IMR-90 (cell line): Measurements from ENCODE around the gene GPC4. TPM values are rescaled to one million over a fixed set of nuclear protein-coding genes. Genes with fewer than 3 reads are reported as not detected.

Experiments used
- ATAC-seq: fragments of 200-7000 bp; cut with Tn5 transposase; 2 replicates; pipeline ENCODE4 v1.9.1; 2020; ENCODE audit warnings: low read depth, mild to moderate bottlenecking, moderate library complexity
- BruUV-seq: library from RNA; stranded (reverse); fragments of 400-500 nt; replicated peaks from 2 replicates; lab custom pipeline; 2021; lab: Mats Ljungman, UMichigan
- CTCF ChIA-PET: fragments of 300-600 bp; formaldehyde crosslinking; extraction: SDS; loops from one replicate; lab custom pipeline; 2021; ENCODE audit warnings: antibody characterized with exemption; lab: Yijun Ruan, JAX
- POLR2A ChIA-PET: fragments of 300-600 bp; sonication (Branson Sonifier 250); formaldehyde crosslinking; loops from one replicate; lab custom pipeline; 2022; ENCODE audit warnings: antibody characterized with exemption; ENCODE audit not compliant: unreplicated experiment; lab: Charles Lee
- DNase-seq: peaks from one replicate; pipeline ENCODE4 v3.0.0; 2013
- H2AFZ ChIP-seq: replicated peaks from 2 replicates; pipeline ENCODE3; 2013; ENCODE audit warnings: low read length, mild to moderate bottlenecking; ENCODE audit not compliant: poor library complexity
- H2AK5ac ChIP-seq: 2 replicates; pipeline ENCODE4 v1.6.1; 2013; ENCODE audit warnings: low read depth, low read length, inconsistent platforms
- H2AK9ac ChIP-seq: replicated peaks from 2 replicates; pipeline ENCODE3; 2013; ENCODE audit warnings: mild to moderate bottlenecking, low read depth, low read length, moderate library complexity; ENCODE audit not compliant: poor library complexity
- H2BK120ac ChIP-seq: 2 replicates; pipeline ENCODE4 v1.6.1; 2013; ENCODE audit warnings: low read depth, low read length, inconsistent platforms
- H2BK15ac ChIP-seq: 3 replicates; pipeline ENCODE4 v1.6.1; 2013; ENCODE audit warnings: low read depth, low read length, inconsistent platforms
- H2BK20ac ChIP-seq: 2 replicates; pipeline ENCODE4 v1.6.1; 2013; ENCODE audit warnings: low read depth, mild to moderate bottlenecking, inconsistent platforms, low read length, moderate library complexity
- H2BK5ac ChIP-seq: 2 replicates; pipeline ENCODE4 v1.6.1; 2013; ENCODE audit warnings: mild to moderate bottlenecking, low read depth, low read length, inconsistent platforms; ENCODE audit not compliant: poor library complexity, severe bottlenecking
- H3K14ac ChIP-seq: replicated peaks from 2 replicates; pipeline ENCODE4 v1.6.1; 2013; ENCODE audit warnings: low read depth, low read length, inconsistent platforms
- H3K18ac ChIP-seq: 2 replicates; pipeline ENCODE4 v1.6.1; 2013; ENCODE audit warnings: low read depth, low read length, control low read depth
- H3K23ac ChIP-seq: 2 replicates; pipeline ENCODE4 v1.6.1; 2013; ENCODE audit warnings: low read depth, low read length, inconsistent platforms
- H3K27ac ChIP-seq: 2 replicates; pipeline ENCODE4 v1.5.1; 2013; ENCODE audit warnings: mild to moderate bottlenecking, control low read depth, low read length; ENCODE audit not compliant: insufficient read depth
- H3K27me3 ChIP-seq: 2 replicates; pipeline ENCODE4 v1.6.1; 2013; ENCODE audit warnings: low read length; ENCODE audit not compliant: control insufficient read depth, insufficient read depth
- H3K36me3 ChIP-seq: 2 replicates; pipeline ENCODE4 v1.6.1; 2013; ENCODE audit warnings: low read length, mixed read lengths; ENCODE audit not compliant: control insufficient read depth, insufficient read depth
- H3K4ac ChIP-seq: 2 replicates; pipeline ENCODE4 v1.6.1; 2013; ENCODE audit warnings: low read depth, low read length, inconsistent platforms
- H3K4me1 ChIP-seq: 2 replicates; pipeline ENCODE4 v1.6.1; 2013; ENCODE audit warnings: low read length, mixed read lengths; ENCODE audit not compliant: control insufficient read depth, insufficient read depth
- H3K4me2 ChIP-seq: 2 replicates; pipeline ENCODE4 v1.6.1; 2013; ENCODE audit warnings: low read depth, mild to moderate bottlenecking, control low read depth, low read length, moderate library complexity
- H3K4me3 ChIP-seq: 2 replicates; pipeline ENCODE4 v1.5.1; 2013; ENCODE audit warnings: low read depth, mild to moderate bottlenecking, control low read depth, low read length, moderate library complexity; ENCODE audit not compliant: insufficient read depth
- H3K56ac ChIP-seq: 2 replicates; pipeline ENCODE4 v1.6.1; 2013; ENCODE audit warnings: low read length, inconsistent platforms; ENCODE audit not compliant: insufficient read depth; ENCODE audit errors: extremely low read depth
- H3K79me1 ChIP-seq, 2 experiments: 2 replicates each; pipeline ENCODE4 v1.6.1; 2013; ENCODE audit warnings: low read length in 2 of 2, inconsistent platforms in 1 of 2, low read depth in 1 of 2
- H3K9ac ChIP-seq: 2 replicates; pipeline ENCODE4 v1.6.1; 2013; ENCODE audit warnings: low read depth, low read length, control low read depth
- H3K9me1 ChIP-seq: 2 replicates; pipeline ENCODE4 v1.6.1; 2013; ENCODE audit warnings: low read length, inconsistent platforms; ENCODE audit not compliant: insufficient read depth
- H3K9me3 ChIP-seq: 2 replicates; pipeline ENCODE4 v1.6.1; 2013; ENCODE audit warnings: low read length; ENCODE audit not compliant: control insufficient read depth, insufficient read depth
- H4K20me1 ChIP-seq: 2 replicates; pipeline ENCODE4 v1.6.1; 2013; ENCODE audit warnings: low read length, inconsistent platforms; ENCODE audit not compliant: insufficient read depth
- H4K5ac ChIP-seq: 2 replicates; pipeline ENCODE4 v1.6.1; 2013; ENCODE audit warnings: mild to moderate bottlenecking, low read depth, low read length, control low read depth
- H4K8ac ChIP-seq, 2 experiments: 2 replicates each; pipeline ENCODE4 v1.6.1; 2013; ENCODE audit warnings: low read depth in 2 of 2, low read length in 2 of 2, control low read depth in 1 of 2, inconsistent platforms in 1 of 2
- H4K91ac ChIP-seq: 2 replicates; pipeline ENCODE4 v1.6.1; 2013; ENCODE audit warnings: low read depth, low read length, inconsistent platforms; ENCODE audit not compliant: insufficient read depth
- BHLHE40 ChIP-seq: fragments of 150-350 bp; IDR thresholded peaks from 2 replicates; pipeline ENCODE4 v1.6.1; 2016; ENCODE audit warnings: mild to moderate bottlenecking, low read depth, low read length
- CEBPB ChIP-seq: IDR thresholded peaks from 2 replicates; pipeline ENCODE4 v1.6.1; 2012; ENCODE audit warnings: low read depth, low read length, improper control_type of control experiment
- CHD1 ChIP-seq: IDR thresholded peaks from 2 replicates; pipeline ENCODE4 v1.6.1; 2012; ENCODE audit warnings: low read depth, low read length, improper control_type of control experiment
- CTCF ChIP-seq: conservative IDR thresholded peaks from 2 replicates; pipeline ENCODE4 v1.5.1; 2012; ENCODE audit warnings: mild to moderate bottlenecking, low read depth, low read length, improper control_type of control experiment
- ELK1 ChIP-seq: fragments of 150-350 bp; IDR thresholded peaks from 2 replicates; pipeline ENCODE4 v1.6.1; 2016; ENCODE audit warnings: low read depth, mild to moderate bottlenecking, low read length, moderate library complexity, borderline replicate concordance
- FOS ChIP-seq: fragments of 150-350 bp; IDR thresholded peaks from 2 replicates; pipeline ENCODE4 v1.6.1; 2016; ENCODE audit warnings: low read depth, low read length
- MAFK ChIP-seq: IDR thresholded peaks from 2 replicates; pipeline ENCODE4 v1.6.1; 2012; ENCODE audit warnings: low read depth, low read length, improper control_type of control experiment
- MAZ ChIP-seq: IDR thresholded peaks from 2 replicates; pipeline ENCODE4 v1.6.1; 2012; ENCODE audit warnings: low read depth, mild to moderate bottlenecking, low read length, improper control_type of control experiment, moderate library complexity, borderline replicate concordance
- MXI1 ChIP-seq: IDR thresholded peaks from 2 replicates; pipeline ENCODE4 v1.6.1; 2012; ENCODE audit warnings: low read depth, mild to moderate bottlenecking, low read length, moderate library complexity, borderline replicate concordance
- NFE2L2 ChIP-seq: fragments of 150-350 bp; IDR thresholded peaks from 2 replicates; pipeline ENCODE4 v1.6.1; 2016; ENCODE audit warnings: low read depth, mild to moderate bottlenecking, low read length
- POLR2A ChIP-seq: IDR thresholded peaks from 2 replicates; pipeline ENCODE4 v1.6.1; 2012; ENCODE audit warnings: mild to moderate bottlenecking, low read depth, low read length
- RAD21 ChIP-seq: IDR thresholded peaks from 2 replicates; pipeline ENCODE4 v1.6.1; 2012; ENCODE audit warnings: low read length, improper control_type of control experiment
- RFX5 ChIP-seq: IDR thresholded peaks from 2 replicates; pipeline ENCODE4 v1.8.0; 2012; ENCODE audit warnings: low read depth, mild to moderate bottlenecking, low read length, moderate library complexity
- USF2 ChIP-seq: fragments of 150-350 bp; IDR thresholded peaks from 2 replicates; pipeline ENCODE4 v1.6.1; 2017; ENCODE audit warnings: mild to moderate bottlenecking, antibody characterized with exemption, low read length, low read depth
- WGBS, 2 experiments: methylation state at CpG; one replicate each; pipeline versions ENCODE4 v1.1.5 to v1.1.7; 2013; ENCODE audit warnings: missing lambda C conversion rate in 2 of 2; ENCODE audit not compliant: insufficient read length in 1 of 2; ENCODE audit errors: extremely low coverage in 2 of 2; 5-methylcytosine and 5-hydroxymethylcytosine counted together
- dilution Hi-C: fragments of 300-500 bp; cut with HindIII; formaldehyde crosslinking; loops from one replicate; pipeline ENCODE4 v1.14.3; 2018; ENCODE audit warnings: low sequenced_read_pairs; ENCODE audit not compliant: unreplicated experiment
- in situ Hi-C: fragments of 300-500 bp; cut with MboI; formaldehyde crosslinking; loops from 3 replicates; pipeline ENCODE4 v1.14.3; 2019; ENCODE audit warnings: low sequenced_read_pairs, inconsistent platforms, mixed read lengths
- intact Hi-C: fragments of 100-400 bp; cut with micrococcal nuclease; formaldehyde crosslinking; loops from 2 replicates; pipeline ENCODE4 v1.10.0; 2022
- polyA plus RNA-seq, 3 experiments: library from polyadenylated mRNA; depleted of rRNA; stranded (reverse); fragments of >200 nt; gene quantifications; 2 replicates each; pipeline ENCODE4 v1.2.3, GENCODE V29; 2012; ENCODE audit warnings: low replicate concordance in 1 of 3
- total RNA-seq: library from RNA; depleted of rRNA; stranded (reverse); fragments of >200 nt; gene quantifications from 2 replicates; pipeline ENCODE4 v1.2.3, GENCODE V29; 2012

The GPC4 gene
- total and polyA plus RNA-seq, 2 of the 4 experiments (the other 2 are of a cell fraction) = 0.54 to 1.6 TPM

GRCh38 chrX:133294126-133294525, 121.2 kb downstream of the GPC4 start:
- Histone ChIP-seq H3K18ac (no peak overlapping the region), H3K27me3 (no peaks in the 10 kb centered on the region; the same call in 1 of the 2 replicates), H3K9me1 (no peaks in the 10 kb centered on the region), H3K4me3 (no peak overlapping the region), H3K4me2 (no peak overlapping the region), H4K8ac (no peak overlapping the region), H3K27ac (no peak overlapping the region), H2AK5ac (no peak overlapping the region), H2BK5ac (no peak overlapping the region), H3K4me1 (no peaks in the 10 kb centered on the region), H3K36me3 (no peaks in the 10 kb centered on the region), H4K20me1 (no peaks in the 10 kb centered on the region), H3K23ac (no peak overlapping the region), H3K4ac (no peak overlapping the region), H3K79me1 (no peaks in the 10 kb centered on the region), H3K9me3 (no peaks in the 10 kb centered on the region), H4K91ac (no peak overlapping the region), H3K56ac (no peak overlapping the region), H4K5ac (no peak overlapping the region), H2BK20ac (no peak overlapping the region), H2AK9ac (no peak overlapping the region), H2AFZ (no peak overlapping the region), H3K9ac (no peak overlapping the region), H2BK120ac (no peak overlapping the region), H3K14ac (no peak overlapping the region), H2BK15ac (no peak overlapping the region)
- ATAC-seq (no peak), DNase-seq (no peak)
- ChIA-PET POLR2A (no interaction called here), CTCF (no interaction called here)
- no TSS peak for BruUV-seq
- WGBS, 2 experiments = 43% methylated on average over 1 of the region's 1 CpG; no CpG with 5 or more reads in 1 of the 2 experiments
- dilution Hi-C loops = no loop called here
- intact Hi-C loops = no loop called here
- TF ChIP-seq CHD1 (no peak), POLR2A (no peak), RAD21 (no peak), MAZ (no peak), USF2 (no peak), CEBPB (no peak), ELK1 (no peak), BHLHE40 (no peak), RFX5 (no peak), MAFK (no peak), FOS (no peak), CTCF (no peak), MXI1 (no peak), NFE2L2 (no peak)
- in situ Hi-C loops = no loop called here
